GM10248 (cell line): Measurements from ENCODE around the gene HSP90AB1.

Experiments
- CTCF ChIA-PET: fragments of 300-600 bp; sonication (Branson Sonifier 250); formaldehyde crosslinking; extraction: SDS; loops from one replicate; lab custom pipeline; 2021; ENCODE audit warnings: antibody characterized with exemption; lab: Yijun Ruan, JAX
- POLR2A ChIA-PET: fragments of 350-650 bp; sonication (Branson Sonifier 250); formaldehyde crosslinking; extraction: SDS; loops from one replicate; lab custom pipeline; 2020; ENCODE audit warnings: antibody characterized with exemption; lab: Yijun Ruan, JAX
- DNase-seq: peaks from one replicate; pipeline ENCODE4 v3.0.0; 2012; ENCODE audit errors: extremely low spot score
- TF ChIP-seq, protein P1 (sequence below): IDR thresholded peaks from 2 replicates; pipeline ENCODE4 v1.5.1; 2012; ENCODE audit warnings: mild to moderate bottlenecking, low read depth; ENCODE audit errors: extremely low read depth, missing control alignments, control extremely low read depth

The HSP90AB1 gene

GRCh38 chr6:44216677-44217331 is 30.1 kb upstream of the HSP90AB1 start, which contains the start of gene MYMX:
Gene MYMX, plus strand, starts transcription at chr6:44216926. Its CDS starts 546 bp downstream, at chr6:44217472.
- TF ChIP-seq, protein P1, sequence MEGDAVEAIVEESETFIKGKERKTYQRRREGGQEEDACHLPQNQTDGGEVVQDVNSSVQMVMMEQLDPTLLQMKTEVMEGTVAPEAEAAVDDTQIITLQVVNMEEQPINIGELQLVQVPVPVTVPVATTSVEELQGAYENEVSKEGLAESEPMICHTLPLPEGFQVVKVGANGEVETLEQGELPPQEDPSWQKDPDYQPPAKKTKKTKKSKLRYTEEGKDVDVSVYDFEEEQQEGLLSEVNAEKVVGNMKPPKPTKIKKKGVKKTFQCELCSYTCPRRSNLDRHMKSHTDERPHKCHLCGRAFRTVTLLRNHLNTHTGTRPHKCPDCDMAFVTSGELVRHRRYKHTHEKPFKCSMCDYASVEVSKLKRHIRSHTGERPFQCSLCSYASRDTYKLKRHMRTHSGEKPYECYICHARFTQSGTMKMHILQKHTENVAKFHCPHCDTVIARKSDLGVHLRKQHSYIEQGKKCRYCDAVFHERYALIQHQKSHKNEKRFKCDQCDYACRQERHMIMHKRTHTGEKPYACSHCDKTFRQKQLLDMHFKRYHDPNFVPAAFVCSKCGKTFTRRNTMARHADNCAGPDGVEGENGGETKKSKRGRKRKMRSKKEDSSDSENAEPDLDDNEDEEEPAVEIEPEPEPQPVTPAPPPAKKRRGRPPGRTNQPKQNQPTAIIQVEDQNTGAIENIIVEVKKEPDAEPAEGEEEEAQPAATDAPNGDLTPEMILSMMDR = no peak
- ChIA-PET CTCF (interaction anchor here (1.2 to 1.4 kb wide), 5 partner anchors 11 to 50 kb away, joined by 3 to 6 read pairs (median 4); no protein-coding TSS in a partner anchor), POLR2A (no interaction called here)
- DNase-seq = no peak

DNA sequence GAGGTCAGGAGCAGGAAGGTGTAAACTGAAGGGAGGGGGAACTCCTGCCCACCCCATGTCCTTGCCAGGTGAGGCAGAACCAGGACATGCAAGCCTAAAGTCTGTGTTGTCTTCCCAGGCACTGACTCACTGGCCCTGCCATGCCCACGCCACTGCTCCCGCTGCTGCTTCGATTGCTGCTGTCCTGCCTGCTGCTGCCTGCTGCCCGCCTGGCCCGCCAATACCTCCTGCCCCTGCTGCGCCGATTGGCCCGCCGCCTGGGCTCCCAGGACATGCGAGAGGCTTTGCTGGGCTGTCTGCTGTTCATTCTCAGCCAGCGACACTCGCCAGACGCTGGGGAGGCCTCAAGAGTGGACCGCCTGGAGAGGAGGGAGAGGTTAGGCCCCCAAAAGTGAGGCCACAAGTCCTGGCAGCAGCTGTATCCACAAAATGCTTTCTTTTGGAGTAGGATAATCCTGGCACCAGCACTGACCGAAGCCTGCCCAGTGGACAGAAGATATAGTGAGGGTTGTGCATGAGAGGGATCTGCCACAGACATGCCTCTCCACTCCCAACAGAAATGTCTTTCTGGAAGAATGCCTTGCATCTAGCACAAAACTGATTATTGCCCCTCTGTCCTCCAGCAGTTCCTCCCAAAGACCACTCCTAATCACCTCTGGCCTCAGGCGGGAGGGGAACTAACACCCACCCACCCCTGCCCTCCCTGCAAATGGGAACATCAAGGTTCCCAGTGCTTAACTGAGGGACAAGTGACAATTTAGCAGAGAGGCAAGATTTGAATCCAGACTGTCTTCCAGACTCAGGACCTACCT is 29.4 kb upstream of the HSP90AB1 start:
- ChIA-PET CTCF (interaction anchor here (1.3 to 2.1 kb wide), 2 partner anchors 20 to 45 kb away, joined by 6 to 7 read pairs; no protein-coding TSS in a partner anchor), POLR2A (no interaction called here)

GRCh38 chr6:44219053-44219814 is 27.7 kb upstream of the HSP90AB1 start:
- ChIA-PET CTCF (interaction anchor here (0.8 to 2.4 kb wide), 10 partner anchors 19 to 141 kb away, joined by 3 to 11 read pairs (median 3); no protein-coding TSS in a partner anchor), POLR2A (interaction anchor here (0.6 to 1.5 kb wide), 4 partner anchors 11 to 548 kb away, joined by 4 to 9 read pairs (median 5); partner anchors contain the start of genes HSP90AB1 and SLC35B2)
- DNase-seq = peak; percentile 88
- TF ChIP-seq, protein P1 = no peak

More for the DNA sequence above, 29.4 kb upstream of the HSP90AB1 start:
- TF ChIP-seq, protein P1 = no peak
- DNase-seq = no peak

DNA sequence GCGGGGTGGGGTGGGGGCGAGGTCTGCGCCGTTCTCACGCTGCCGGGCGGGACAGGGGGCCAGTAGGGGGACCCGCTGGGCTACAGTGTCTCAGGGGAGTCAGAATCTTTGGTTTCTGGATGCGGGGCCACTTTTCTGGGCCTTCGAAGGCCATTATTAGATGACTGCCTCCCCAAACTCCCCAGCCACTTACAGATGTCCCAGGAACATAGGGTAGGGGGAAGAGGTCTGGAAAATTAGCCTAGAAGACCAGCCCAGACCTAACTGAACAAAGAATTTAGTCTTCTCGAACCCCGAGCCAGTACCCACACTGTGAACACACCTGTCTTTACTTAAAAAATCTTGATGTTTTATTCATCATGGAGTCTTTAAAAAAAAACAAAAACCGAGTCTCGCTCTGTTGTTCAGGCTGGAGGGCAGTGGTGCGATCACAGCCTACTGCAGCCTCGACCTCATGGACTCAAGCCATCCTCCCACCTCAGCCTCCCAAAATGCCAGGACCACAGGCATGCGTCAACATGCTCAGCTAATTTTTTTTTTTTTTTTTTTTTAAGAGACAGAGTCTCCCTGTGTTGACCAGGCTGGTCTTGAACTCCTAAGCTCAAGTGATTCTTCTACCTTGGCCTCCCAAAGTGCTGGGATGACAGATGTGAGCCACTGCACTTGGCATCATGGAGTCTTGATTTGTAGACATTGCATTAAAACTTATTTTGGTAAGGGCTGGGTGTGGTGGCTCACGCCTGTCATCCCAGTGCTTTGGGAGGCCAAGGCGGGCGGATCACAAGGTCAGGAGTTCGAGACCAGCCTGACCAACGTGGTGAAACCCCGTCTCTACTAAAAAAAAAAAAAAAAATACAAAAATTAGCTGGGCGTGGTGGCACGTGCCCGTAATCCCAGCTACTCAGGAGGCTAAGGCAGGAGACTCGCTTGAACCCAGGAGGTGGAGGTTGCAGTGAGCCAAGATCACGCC is 26.8 kb upstream of the HSP90AB1 start:
- ChIA-PET CTCF (interaction anchor here (0.8 to 6.8 kb wide), 11 partner anchors 12 to 141 kb away, joined by 3 to 40 read pairs (median 5); partner anchors contain the start of gene HSP90AB1), POLR2A (interaction anchor here (0.6 to 1.5 kb wide), 3 partner anchors 12 to 37 kb away, joined by 4 to 9 read pairs (median 4); partner anchors contain the start of genes HSP90AB1 and SLC35B2)
- TF ChIP-seq, protein P1 = peak; percentile 9
- DNase-seq = no peak

DNA sequence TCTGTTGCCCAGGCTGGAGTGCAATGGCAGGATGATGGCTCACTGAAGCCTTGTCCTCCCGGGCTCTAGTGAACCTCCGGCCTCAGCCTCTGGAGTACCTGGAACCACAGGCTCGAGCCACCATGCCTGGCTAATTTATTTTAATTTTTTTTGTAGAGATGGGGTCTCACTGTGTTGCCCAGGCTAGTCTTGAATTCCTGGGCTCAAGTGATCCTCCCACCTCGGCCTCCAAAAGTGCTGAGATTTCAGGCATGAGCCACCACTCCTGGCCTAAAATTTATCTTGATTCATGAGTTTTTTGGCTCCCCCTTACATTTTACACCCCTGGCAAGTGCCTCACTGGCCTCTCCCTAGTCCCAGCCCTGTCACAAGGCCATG is 26.0 kb upstream of the HSP90AB1 start:
- ChIA-PET POLR2A (interaction anchor here (0.7 kb wide), 1 partner anchor 26 kb away, joined by 3 read pairs; the partner anchor contains the start of gene HSP90AB1), CTCF (interaction anchor here (0.7 to 6.8 kb wide), 16 partner anchors 8 to 67 kb away, joined by 3 to 116 read pairs (median 6); partner anchors contain the start of gene HSP90AB1)
- DNase-seq = no peak
- TF ChIP-seq, protein P1 = no peak
